HEK293 (cell line): ENCODE measurements around the gene ZNF106.

Experiments
- OVOL3 ChIP-seq: fragments of 450-650 bp; formaldehyde crosslinking; IDR thresholded peaks from 2 replicates; pipeline ENCODE4 v1.5.1; 2016; ENCODE audit warnings: missing biosample characterization, missing genetic modification characterization
- YY1 ChIP-seq: fragments of 450-650 bp; formaldehyde crosslinking; IDR thresholded peaks from 2 replicates; pipeline ENCODE4 v1.5.1; 2018; ENCODE audit warnings: missing biosample characterization, missing genetic modification characterization
- ZNF10 ChIP-seq: fragments of 450-650 bp; formaldehyde crosslinking; IDR thresholded peaks from 2 replicates; pipeline ENCODE4 v1.5.1; 2017; ENCODE audit warnings: missing biosample characterization, missing genetic modification characterization
- ZNF292 ChIP-seq: fragments of 450-650 bp; formaldehyde crosslinking; IDR thresholded peaks from 2 replicates; pipeline ENCODE4 v1.5.1; 2016; ENCODE audit warnings: low read depth, missing biosample characterization, missing genetic modification characterization, borderline replicate concordance
- ZNF600 ChIP-seq: fragments of 450-650 bp; formaldehyde crosslinking; IDR thresholded peaks from 2 replicates; pipeline ENCODE4 v1.5.1; 2016; ENCODE audit warnings: missing biosample characterization, missing genetic modification characterization
- TF ChIP-seq, protein P1 (sequence below): fragments of 450-650 bp; formaldehyde crosslinking; IDR thresholded peaks from 2 replicates; pipeline ENCODE4 v1.5.1; 2016; ENCODE audit warnings: missing biosample characterization, missing genetic modification characterization
- TF ChIP-seq, protein P2 (sequence below): fragments of 450-650 bp; formaldehyde crosslinking; IDR thresholded peaks from 2 replicates; pipeline ENCODE4 v1.5.1; 2016; ENCODE audit warnings: missing biosample characterization, missing genetic modification characterization, borderline replicate concordance

DNA sequence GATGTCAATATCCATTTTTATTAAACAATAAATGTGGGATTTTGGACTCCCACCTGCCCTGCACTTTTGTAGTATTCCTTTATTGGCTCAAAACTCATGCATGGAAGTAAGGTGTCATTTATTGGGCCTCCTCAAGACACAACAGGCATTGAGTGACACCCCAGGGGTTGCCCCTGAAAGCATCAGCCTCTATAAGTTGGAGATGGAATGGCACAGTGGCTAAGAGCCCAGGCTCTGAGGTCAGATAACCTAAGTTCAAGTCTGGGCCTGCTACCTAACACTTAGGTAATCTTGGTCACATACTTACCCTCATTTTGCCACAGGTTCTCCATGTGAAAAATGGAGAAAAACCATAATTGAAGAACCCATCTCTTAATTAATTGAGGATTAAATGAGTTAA, 127.0 kb downstream of the ZNF106 start:
- TF ChIP-seq OVOL3 (tag by site-specific recombination) (no peak), ZNF600 (tag by site-specific recombination) (no peak), ZNF292 (tag by site-specific recombination) (no peak), YY1 (tag by site-specific recombination) (no peak), ZNF10 (tag by site-specific recombination) (no peak)
- TF ChIP-seq, protein P1, sequence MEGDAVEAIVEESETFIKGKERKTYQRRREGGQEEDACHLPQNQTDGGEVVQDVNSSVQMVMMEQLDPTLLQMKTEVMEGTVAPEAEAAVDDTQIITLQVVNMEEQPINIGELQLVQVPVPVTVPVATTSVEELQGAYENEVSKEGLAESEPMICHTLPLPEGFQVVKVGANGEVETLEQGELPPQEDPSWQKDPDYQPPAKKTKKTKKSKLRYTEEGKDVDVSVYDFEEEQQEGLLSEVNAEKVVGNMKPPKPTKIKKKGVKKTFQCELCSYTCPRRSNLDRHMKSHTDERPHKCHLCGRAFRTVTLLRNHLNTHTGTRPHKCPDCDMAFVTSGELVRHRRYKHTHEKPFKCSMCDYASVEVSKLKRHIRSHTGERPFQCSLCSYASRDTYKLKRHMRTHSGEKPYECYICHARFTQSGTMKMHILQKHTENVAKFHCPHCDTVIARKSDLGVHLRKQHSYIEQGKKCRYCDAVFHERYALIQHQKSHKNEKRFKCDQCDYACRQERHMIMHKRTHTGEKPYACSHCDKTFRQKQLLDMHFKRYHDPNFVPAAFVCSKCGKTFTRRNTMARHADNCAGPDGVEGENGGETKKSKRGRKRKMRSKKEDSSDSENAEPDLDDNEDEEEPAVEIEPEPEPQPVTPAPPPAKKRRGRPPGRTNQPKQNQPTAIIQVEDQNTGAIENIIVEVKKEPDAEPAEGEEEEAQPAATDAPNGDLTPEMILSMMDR: no peak
- TF ChIP-seq, protein P2, sequence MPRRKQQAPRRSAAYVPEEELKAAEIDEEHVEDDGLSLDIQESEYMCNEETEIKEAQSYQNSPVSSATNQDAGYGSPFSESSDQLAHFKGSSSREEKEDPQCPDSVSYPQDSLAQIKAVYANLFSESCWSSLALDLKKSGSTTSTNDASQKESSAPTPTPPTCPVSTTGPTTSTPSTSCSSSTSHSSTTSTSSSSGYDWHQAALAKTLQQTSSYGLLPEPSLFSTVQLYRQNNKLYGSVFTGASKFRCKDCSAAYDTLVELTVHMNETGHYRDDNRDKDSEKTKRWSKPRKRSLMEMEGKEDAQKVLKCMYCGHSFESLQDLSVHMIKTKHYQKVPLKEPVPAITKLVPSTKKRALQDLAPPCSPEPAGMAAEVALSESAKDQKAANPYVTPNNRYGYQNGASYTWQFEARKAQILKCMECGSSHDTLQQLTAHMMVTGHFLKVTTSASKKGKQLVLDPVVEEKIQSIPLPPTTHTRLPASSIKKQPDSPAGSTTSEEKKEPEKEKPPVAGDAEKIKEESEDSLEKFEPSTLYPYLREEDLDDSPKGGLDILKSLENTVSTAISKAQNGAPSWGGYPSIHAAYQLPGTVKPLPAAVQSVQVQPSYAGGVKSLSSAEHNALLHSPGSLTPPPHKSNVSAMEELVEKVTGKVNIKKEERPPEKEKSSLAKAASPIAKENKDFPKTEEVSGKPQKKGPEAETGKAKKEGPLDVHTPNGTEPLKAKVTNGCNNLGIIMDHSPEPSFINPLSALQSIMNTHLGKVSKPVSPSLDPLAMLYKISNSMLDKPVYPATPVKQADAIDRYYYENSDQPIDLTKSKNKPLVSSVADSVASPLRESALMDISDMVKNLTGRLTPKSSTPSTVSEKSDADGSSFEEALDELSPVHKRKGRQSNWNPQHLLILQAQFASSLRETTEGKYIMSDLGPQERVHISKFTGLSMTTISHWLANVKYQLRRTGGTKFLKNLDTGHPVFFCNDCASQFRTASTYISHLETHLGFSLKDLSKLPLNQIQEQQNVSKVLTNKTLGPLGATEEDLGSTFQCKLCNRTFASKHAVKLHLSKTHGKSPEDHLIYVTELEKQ (tag by site-specific recombination): no peak
